PC-3 (cell line): ENCODE measurements around the gene HS3ST4.

ENCODE experiments used
- CTCF ChIP-seq: fragments of 300-600 bp; sonication (generic); conservative IDR thresholded peaks from 2 replicates; pipeline ENCODE4 v1.5.1; 2017; ENCODE audit warnings: antibody characterized with exemption, low read depth, mild to moderate bottlenecking, low read length
- EZH2 ChIP-seq: fragments of 300-600 bp; sonication (generic); IDR thresholded peaks from one replicate; pipeline ENCODE4 v1.6.1; 2017; ENCODE audit warnings: antibody characterized with exemption, mild to moderate bottlenecking, low read length; ENCODE audit not compliant: unreplicated experiment

- no peak for TF ChIP-seq CTCF
- TF ChIP-seq EZH2: no peak
Measured at GRCh38 chr16:25868106-25868505, 176.3 kb downstream of the HS3ST4 start.
